ENCODE measurements around the gene SLC2A4RG. TPM values are rescaled to one million over a fixed set of nuclear protein-coding genes. Genes with fewer than 3 reads are reported as not detected.

The SLC2A4RG gene
- total and polyA plus RNA-seq, 2 donors (not counting 3 experiments of a cell fraction or from before 2014, with no cell fraction given): 41.7 to 69.4 TPM

DNA sequence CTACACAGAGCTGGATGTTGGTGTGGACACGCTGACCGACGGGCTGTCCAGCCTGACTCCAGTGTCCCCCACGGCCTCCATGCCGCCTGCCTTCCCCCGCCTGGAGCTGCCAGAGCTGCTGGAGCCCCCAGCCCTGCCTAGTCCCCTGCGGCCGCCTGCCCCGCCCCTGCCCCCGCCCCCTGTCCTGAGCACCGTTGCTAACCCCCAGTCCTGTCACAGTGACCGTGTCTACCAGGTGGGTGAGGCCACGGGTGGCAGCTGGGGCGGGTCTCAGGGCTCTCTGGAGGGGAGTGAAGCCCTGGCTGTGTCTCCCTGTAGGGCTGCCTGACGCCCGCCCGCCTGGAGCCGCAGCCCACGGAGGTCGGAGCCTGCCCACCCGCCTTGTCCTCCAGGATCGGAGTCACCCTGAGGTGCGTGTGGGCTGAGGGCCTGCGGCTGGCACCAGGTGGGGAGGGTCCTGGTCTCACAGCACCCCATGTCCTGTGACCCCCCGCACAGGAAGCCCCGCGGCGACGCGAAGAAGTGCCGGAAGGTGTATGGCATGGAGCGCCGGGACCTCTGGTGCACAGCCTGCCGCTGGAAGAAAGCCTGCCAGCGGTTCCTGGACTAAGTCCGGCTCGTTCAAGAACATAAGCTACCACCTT is 2.9 kb downstream of the SLC2A4RG start:
- H3K36me3 ChIP-seq (ENCODE audit: control insufficient read depth in 2 of 2, extremely low read depth in 1 of 2, insufficient read depth in 2 of 2, low read length in 2 of 2): peaks cover 0 to 19% of the 10 kb centered on the region in 2 experiments
- H4K20me1 ChIP-seq (replicated peaks; ENCODE audit: control insufficient read depth, extremely low read depth, insufficient read depth, low read length): no peaks in the 10 kb centered on the region
- H3K4me1 ChIP-seq (ENCODE audit: control insufficient read depth, extremely low read depth, insufficient read depth, low read length): peaks cover 9% of the 10 kb centered on the region
- H2AFZ ChIP-seq (ENCODE audit: low read depth, low read length): no peak overlapping the region
- H3K9ac ChIP-seq (replicated peaks; ENCODE audit: extremely low read depth, insufficient read depth, low read length): no peak overlapping the region
- H3K4me3 ChIP-seq (replicated peaks in 1 of 3; ENCODE audit: insufficient read depth in 1 of 3, low read depth in 1 of 3, low read length in 3 of 3): no peak overlapping the region
- dilution Hi-C loops (cut with MboI; ENCODE audit: extremely low pct_ligation_motif_present, low sequenced_read_pairs): no loop called here
- TF ChIP-seq, protein P1, sequence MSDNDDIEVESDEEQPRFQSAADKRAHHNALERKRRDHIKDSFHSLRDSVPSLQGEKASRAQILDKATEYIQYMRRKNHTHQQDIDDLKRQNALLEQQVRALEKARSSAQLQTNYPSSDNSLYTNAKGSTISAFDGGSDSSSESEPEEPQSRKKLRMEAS (IDR thresholded peaks at IDR 0.05; ENCODE audit: insufficient read depth, insufficient read length): no peak
- no peaks in the 10 kb centered on the region for H3K79me2 ChIP-seq (ENCODE audit: control insufficient read depth, insufficient read depth, low read length)
- no peaks in the 10 kb centered on the region for H3K27me3 ChIP-seq (ENCODE audit: control insufficient read depth in 2 of 2, insufficient read depth in 2 of 2, low read length in 2 of 2)
- no peak overlapping the region for H3K4me2 ChIP-seq (ENCODE audit: insufficient read depth, low read length)
- no peaks in the 10 kb centered on the region for H3K9me3 ChIP-seq (replicated peaks; ENCODE audit: control insufficient read depth, insufficient read depth, low read length)
- intact Hi-C loops (cut with micrococcal nuclease): no loop called here
- ChIA-PET POLR2A (no interaction called here), CTCF (no interaction called here)
- no peak overlapping the region for H3K27ac ChIP-seq (ENCODE audit: insufficient read depth, low read depth, low read length)
- no peak for DNase-seq (ENCODE audit: low read depth, low spot score)
- H3K9me1 ChIP-seq (replicated peaks; ENCODE audit: control insufficient read depth, extremely low read depth, insufficient read depth, low read length): no peaks in the 10 kb centered on the region
- no TSS peak for BruUV-seq (replicated peaks)
- FAIRE-seq: no peak

DNA sequence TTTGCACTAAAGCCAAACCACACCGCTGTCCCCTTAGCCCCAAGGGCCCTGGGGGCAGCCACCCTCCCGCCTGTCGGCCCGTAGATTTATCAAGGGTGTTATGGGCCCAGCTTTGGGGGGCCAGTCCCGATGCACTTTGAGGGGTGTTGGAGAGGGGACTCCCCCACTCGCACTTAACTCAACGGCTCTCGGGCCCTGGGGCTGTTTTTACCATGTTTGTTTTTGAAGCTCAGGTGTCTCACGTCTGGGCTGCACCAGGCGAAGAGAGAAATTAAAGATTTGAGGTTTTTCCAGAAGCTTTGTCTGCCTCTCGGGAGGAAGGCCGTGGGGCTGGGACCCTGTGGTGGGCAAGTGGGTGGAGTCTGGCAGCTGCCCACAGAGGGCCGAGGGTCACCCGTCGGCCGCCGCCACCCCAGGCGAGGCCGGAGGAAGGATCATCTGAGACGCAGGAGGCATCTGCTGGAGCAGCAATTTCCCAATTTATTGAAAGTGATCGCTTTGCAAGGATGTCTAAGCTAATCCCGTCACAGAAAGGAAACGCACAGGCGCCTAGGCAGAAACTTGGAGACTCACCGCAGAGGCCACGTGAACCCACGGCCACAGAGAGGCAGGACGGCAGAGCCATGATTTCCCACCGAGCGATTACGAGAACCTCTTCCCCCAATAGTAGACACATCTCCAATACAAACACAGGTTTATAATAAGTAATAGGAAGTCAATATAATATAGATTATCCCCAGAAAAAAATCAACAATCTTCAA is 3.8 kb downstream of the SLC2A4RG start:
- DNase-seq (ENCODE audit: low read depth, low spot score): no peak
- no peaks in the 10 kb centered on the region for H3K9me3 ChIP-seq (replicated peaks; ENCODE audit: control insufficient read depth, insufficient read depth, low read length)
- H4K20me1 ChIP-seq (replicated peaks; ENCODE audit: control insufficient read depth, extremely low read depth, insufficient read depth, low read length): no peaks in the 10 kb centered on the region
- ChIA-PET CTCF (no interaction called here), POLR2A (no interaction called here)
- no peaks in the 10 kb centered on the region for H3K79me2 ChIP-seq (ENCODE audit: control insufficient read depth, insufficient read depth, low read length)
- FAIRE-seq: no peak
- H3K9me1 ChIP-seq (replicated peaks; ENCODE audit: control insufficient read depth, extremely low read depth, insufficient read depth, low read length): no peaks in the 10 kb centered on the region
- no peak overlapping the region for H2AFZ ChIP-seq (ENCODE audit: low read depth, low read length)
- no TSS peak for BruUV-seq (replicated peaks)
- H3K36me3 ChIP-seq (ENCODE audit: control insufficient read depth in 2 of 2, extremely low read depth in 1 of 2, insufficient read depth in 2 of 2, low read length in 2 of 2): peaks cover 0 to 19% of the 10 kb centered on the region in 2 experiments
- dilution Hi-C loops (cut with MboI; ENCODE audit: extremely low pct_ligation_motif_present, low sequenced_read_pairs) (no loop called here), intact Hi-C loops (cut with micrococcal nuclease) (no loop called here)
- TF ChIP-seq JUN (IDR thresholded peaks at IDR 0.05; ENCODE audit: borderline replicate concordance, insufficient read depth, insufficient read length, low read depth): no peak
- no peak for TF ChIP-seq GATA2 (IDR thresholded peaks at IDR 0.05; ENCODE audit: insufficient read depth, insufficient read length, low read depth, low read length)
- no peak for TF ChIP-seq POLR2AphosphoS5 (IDR thresholded peaks at IDR 0.05; ENCODE audit: insufficient read depth, low read depth, low read length)
- no peak for TF ChIP-seq MYC (IDR thresholded peaks at IDR 0.05; ENCODE audit: low read depth, low read length)
- TF ChIP-seq POLR2A (IDR thresholded peaks at IDR 0.05; ENCODE audit: low read depth, low read length): no peak
- no peak for TF ChIP-seq FOS (IDR thresholded peaks at IDR 0.05; ENCODE audit: borderline replicate concordance, insufficient read depth, low read length)
- TF ChIP-seq, protein P1 (IDR thresholded peaks at IDR 0.05; ENCODE audit: insufficient read depth, insufficient read length): no peak
- TF ChIP-seq, protein P2, sequence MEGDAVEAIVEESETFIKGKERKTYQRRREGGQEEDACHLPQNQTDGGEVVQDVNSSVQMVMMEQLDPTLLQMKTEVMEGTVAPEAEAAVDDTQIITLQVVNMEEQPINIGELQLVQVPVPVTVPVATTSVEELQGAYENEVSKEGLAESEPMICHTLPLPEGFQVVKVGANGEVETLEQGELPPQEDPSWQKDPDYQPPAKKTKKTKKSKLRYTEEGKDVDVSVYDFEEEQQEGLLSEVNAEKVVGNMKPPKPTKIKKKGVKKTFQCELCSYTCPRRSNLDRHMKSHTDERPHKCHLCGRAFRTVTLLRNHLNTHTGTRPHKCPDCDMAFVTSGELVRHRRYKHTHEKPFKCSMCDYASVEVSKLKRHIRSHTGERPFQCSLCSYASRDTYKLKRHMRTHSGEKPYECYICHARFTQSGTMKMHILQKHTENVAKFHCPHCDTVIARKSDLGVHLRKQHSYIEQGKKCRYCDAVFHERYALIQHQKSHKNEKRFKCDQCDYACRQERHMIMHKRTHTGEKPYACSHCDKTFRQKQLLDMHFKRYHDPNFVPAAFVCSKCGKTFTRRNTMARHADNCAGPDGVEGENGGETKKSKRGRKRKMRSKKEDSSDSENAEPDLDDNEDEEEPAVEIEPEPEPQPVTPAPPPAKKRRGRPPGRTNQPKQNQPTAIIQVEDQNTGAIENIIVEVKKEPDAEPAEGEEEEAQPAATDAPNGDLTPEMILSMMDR (IDR thresholded peaks at IDR 0.05; ENCODE audit: extremely low read depth in 1 of 2, insufficient read depth in 1 of 2, low read depth in 1 of 2, low read length in 2 of 2): no peak
- no peak for TF ChIP-seq EZH2 (IDR thresholded peaks at IDR 0.05; ENCODE audit: borderline replicate concordance, low read depth, low read length, severe bottlenecking)
- H3K4me3 ChIP-seq (replicated peaks in 1 of 3; ENCODE audit: insufficient read depth in 1 of 3, low read depth in 1 of 3, low read length in 3 of 3): no peak overlapping the region
- H3K4me2 ChIP-seq (ENCODE audit: insufficient read depth, low read length): no peak overlapping the region
- H3K27me3 ChIP-seq (ENCODE audit: control insufficient read depth in 2 of 2, insufficient read depth in 2 of 2, low read length in 2 of 2): no peaks in the 10 kb centered on the region
- H3K4me1 ChIP-seq (ENCODE audit: control insufficient read depth, extremely low read depth, insufficient read depth, low read length): peaks cover 9% of the 10 kb centered on the region
- no peak overlapping the region for H3K27ac ChIP-seq (ENCODE audit: insufficient read depth, low read depth, low read length)
- no peak overlapping the region for H3K9ac ChIP-seq (replicated peaks; ENCODE audit: extremely low read depth, insufficient read depth, low read length)
